ENCODE data around the gene PSME1. TPM values are rescaled to one million over a fixed set of nuclear protein-coding genes. Genes with fewer than 3 reads are reported as not detected.

The PSME1 gene
- total RNA-seq, 2 experiments from 2014 or later, result 149 to 187 TPM

GRCh38 chr14:24149302-24149969 is 13.4 kb downstream of the PSME1 start:
- ChIA-PET CTCF (ENCODE audit: unreplicated experiment) (interaction anchor here (1.1 kb wide), 1 partner anchor 12 kb away, joined by 4 read pairs; the partner anchor contains the start of gene IRF9), POLR2A (interaction anchor here (1.1 to 3.9 kb wide), 2 partner anchors 54 to 55 kb away, joined by 3 to 20 read pairs; partner anchors contain the start of gene PCK2)
- TF ChIP-seq, protein P1, sequence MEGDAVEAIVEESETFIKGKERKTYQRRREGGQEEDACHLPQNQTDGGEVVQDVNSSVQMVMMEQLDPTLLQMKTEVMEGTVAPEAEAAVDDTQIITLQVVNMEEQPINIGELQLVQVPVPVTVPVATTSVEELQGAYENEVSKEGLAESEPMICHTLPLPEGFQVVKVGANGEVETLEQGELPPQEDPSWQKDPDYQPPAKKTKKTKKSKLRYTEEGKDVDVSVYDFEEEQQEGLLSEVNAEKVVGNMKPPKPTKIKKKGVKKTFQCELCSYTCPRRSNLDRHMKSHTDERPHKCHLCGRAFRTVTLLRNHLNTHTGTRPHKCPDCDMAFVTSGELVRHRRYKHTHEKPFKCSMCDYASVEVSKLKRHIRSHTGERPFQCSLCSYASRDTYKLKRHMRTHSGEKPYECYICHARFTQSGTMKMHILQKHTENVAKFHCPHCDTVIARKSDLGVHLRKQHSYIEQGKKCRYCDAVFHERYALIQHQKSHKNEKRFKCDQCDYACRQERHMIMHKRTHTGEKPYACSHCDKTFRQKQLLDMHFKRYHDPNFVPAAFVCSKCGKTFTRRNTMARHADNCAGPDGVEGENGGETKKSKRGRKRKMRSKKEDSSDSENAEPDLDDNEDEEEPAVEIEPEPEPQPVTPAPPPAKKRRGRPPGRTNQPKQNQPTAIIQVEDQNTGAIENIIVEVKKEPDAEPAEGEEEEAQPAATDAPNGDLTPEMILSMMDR (conservative IDR thresholded peaks at IDR 0.05; ENCODE audit: low read length), result no peak
- TF ChIP-seq EZH2phosphoT487 (IDR thresholded peaks at IDR 0.05; ENCODE audit: borderline replicate concordance, low read depth, low read length), result no peak
- peaks cover 19% of the 10 kb centered on the region; the same call in 1 of the 2 replicates for H3K79me2 ChIP-seq (ENCODE audit: insufficient read depth, low read depth, low read length)
- no peak overlapping the region for H3K27ac ChIP-seq (ENCODE audit: low read depth, low read length, poor library complexity, severe bottlenecking)
- peaks cover 17% of the 10 kb centered on the region for H3K4me1 ChIP-seq (ENCODE audit: insufficient read depth, low read length, poor library complexity, severe bottlenecking)
- no peaks in the 10 kb centered on the region for H4K20me1 ChIP-seq (ENCODE audit: insufficient read depth, low read length)
- H3K4me3 ChIP-seq (ENCODE audit: low read depth, low read length, poor library complexity, severe bottlenecking), result no peak overlapping the region
- intact Hi-C loops (cut with micrococcal nuclease; ENCODE audit: unreplicated experiment), result loop anchor here (10.0 kb wide), 1 partner anchor 845 kb away; the partner anchor contains the start of genes BCL2L2 and PPP1R3E
- H3K36me3 ChIP-seq (ENCODE audit: insufficient read depth, low read length), result peaks cover 49% of the 10 kb centered on the region
- H2AFZ ChIP-seq (ENCODE audit: low read length), result no peak overlapping the region
- no peak for DNase-seq (ENCODE audit: low spot score)
- H3K9me3 ChIP-seq (ENCODE audit: low read length), result no peaks in the 10 kb centered on the region
- no peak overlapping the region for H3K4me2 ChIP-seq (ENCODE audit: low read length)
- BruUV-seq (replicated peaks), result no TSS peak
- H3K9me2 ChIP-seq (ENCODE audit: insufficient read depth, low read length), result no peaks in the 10 kb centered on the region

DNA sequence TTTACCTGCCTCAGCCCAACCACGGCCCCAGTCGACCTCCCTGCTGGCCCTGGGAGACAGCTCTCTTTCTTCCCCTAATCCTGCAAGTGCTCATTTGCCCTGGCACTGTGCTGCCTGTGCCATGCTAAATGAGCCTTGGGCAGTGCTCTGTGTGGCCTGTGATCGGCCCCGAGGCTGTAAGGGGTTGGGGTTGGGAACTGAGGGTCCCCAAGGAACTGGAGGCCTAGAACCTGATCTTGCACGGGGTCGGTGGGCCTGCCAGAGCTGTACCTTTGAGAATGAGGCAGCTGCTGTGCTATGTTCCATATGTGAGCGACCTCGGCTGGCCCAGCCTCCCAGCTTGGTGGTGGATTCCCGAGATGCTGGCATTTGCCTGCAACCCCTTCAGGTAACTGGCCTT is 14.1 kb downstream of the PSME1 start:
- Histone ChIP-seq H3K27ac (ENCODE audit: low read depth, low read length, poor library complexity, severe bottlenecking) (no peak overlapping the region), H3K9me3 (ENCODE audit: low read length) (no peaks in the 10 kb centered on the region), H3K4me1 (ENCODE audit: insufficient read depth, low read length, poor library complexity, severe bottlenecking) (peaks cover 16% of the 10 kb centered on the region), H2AFZ (ENCODE audit: low read length) (no peak overlapping the region), H3K4me2 (ENCODE audit: low read length) (no peak overlapping the region), H3K4me3 (ENCODE audit: low read depth, low read length, poor library complexity, severe bottlenecking) (no peak overlapping the region), H3K9me2 (ENCODE audit: insufficient read depth, low read length) (no peaks in the 10 kb centered on the region), H3K36me3 (ENCODE audit: insufficient read depth, low read length) (peaks cover 49% of the 10 kb centered on the region), H3K79me2 (ENCODE audit: insufficient read depth, low read depth, low read length) (peaks cover 19% of the 10 kb centered on the region; the same call in 1 of the 2 replicates), H4K20me1 (ENCODE audit: insufficient read depth, low read length) (no peaks in the 10 kb centered on the region)
- BruUV-seq (replicated peaks), result no TSS peak
- TF ChIP-seq, protein P1 (conservative IDR thresholded peaks at IDR 0.05; ENCODE audit: low read length), result no peak
- no peak for TF ChIP-seq EZH2phosphoT487 (IDR thresholded peaks at IDR 0.05; ENCODE audit: borderline replicate concordance, low read depth, low read length)
- ChIA-PET POLR2A (interaction anchor here (1.1 kb wide), 1 partner anchor 55 kb away, joined by 3 read pairs; no protein-coding TSS in a partner anchor), CTCF (ENCODE audit: unreplicated experiment) (interaction anchor here (2.2 kb wide), 1 partner anchor 11 kb away, joined by 6 read pairs; the partner anchor contains the start of gene IRF9)
- intact Hi-C loops (cut with micrococcal nuclease; ENCODE audit: unreplicated experiment), result no loop called here
- no peak for DNase-seq (ENCODE audit: low spot score)

DNA sequence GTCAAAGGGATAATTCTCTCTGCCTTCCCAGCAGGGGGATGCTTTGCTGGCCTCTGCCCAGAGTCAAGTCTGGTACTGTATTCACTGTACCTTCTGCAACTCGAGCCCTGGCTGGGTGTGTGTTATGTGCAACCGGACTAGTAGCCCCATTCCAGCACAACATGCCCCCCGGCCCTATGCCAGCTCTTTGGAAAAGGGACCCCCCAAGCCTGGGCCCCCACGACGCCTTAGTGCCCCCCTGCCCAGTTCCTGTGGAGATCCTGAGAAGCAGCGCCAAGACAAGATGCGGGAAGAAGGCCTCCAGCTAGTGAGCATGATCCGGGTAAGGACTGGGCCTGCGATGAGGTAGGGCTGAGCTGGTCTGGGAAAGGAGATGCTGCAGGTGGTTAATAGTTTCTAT is 14.6 kb downstream of the PSME1 start:
- no peak overlapping the region for H3K4me3 ChIP-seq (ENCODE audit: low read depth, low read length, poor library complexity, severe bottlenecking)
- intact Hi-C loops (cut with micrococcal nuclease; ENCODE audit: unreplicated experiment), result no loop called here
- no peaks in the 10 kb centered on the region for H4K20me1 ChIP-seq (ENCODE audit: insufficient read depth, low read length)
- H3K4me2 ChIP-seq (ENCODE audit: low read length), result no peak overlapping the region
- H3K36me3 ChIP-seq (ENCODE audit: insufficient read depth, low read length), result peaks cover 51% of the 10 kb centered on the region
- H3K4me1 ChIP-seq (ENCODE audit: insufficient read depth, low read length, poor library complexity, severe bottlenecking), result peaks cover 11% of the 10 kb centered on the region
- H3K9me2 ChIP-seq (ENCODE audit: insufficient read depth, low read length), result no peaks in the 10 kb centered on the region
- BruUV-seq (replicated peaks), result no TSS peak
- H3K9me3 ChIP-seq (ENCODE audit: low read length), result no peaks in the 10 kb centered on the region
- no peak overlapping the region for H3K27ac ChIP-seq (ENCODE audit: low read depth, low read length, poor library complexity, severe bottlenecking)
- H2AFZ ChIP-seq (ENCODE audit: low read length), result no peak overlapping the region
- no peak for DNase-seq (ENCODE audit: low spot score)
- ChIA-PET CTCF (ENCODE audit: unreplicated experiment) (interaction anchor here (2.2 kb wide), 1 partner anchor 11 kb away, joined by 6 read pairs; the partner anchor contains the start of gene IRF9), POLR2A (interaction anchor here (0.6 to 1.1 kb wide), 2 partner anchors 55 to 829 kb away, joined by 3 to 4 read pairs; partner anchors contain the start of gene PABPN1)
- H3K79me2 ChIP-seq (ENCODE audit: insufficient read depth, low read depth, low read length), result peaks cover 14% of the 10 kb centered on the region; the same call in 1 of the 2 replicates
- no peak for TF ChIP-seq EZH2phosphoT487 (IDR thresholded peaks at IDR 0.05; ENCODE audit: borderline replicate concordance, low read depth, low read length)
- TF ChIP-seq, protein P1 (conservative IDR thresholded peaks at IDR 0.05; ENCODE audit: low read length), result no peak
